GM12878 (cell line): ENCODE data around the gene TUT4. TPM values are rescaled to one million over a fixed set of nuclear protein-coding genes. Genes with fewer than 3 reads are reported as not detected.

Experiments
- BCLAF1 ChIP-seq: fragments of 450-650 bp; IDR thresholded peaks from 2 replicates; pipeline ENCODE4 v1.6.1; 2017; ENCODE audit warnings: antibody characterized with exemption, mild to moderate bottlenecking, moderate library complexity
- E2F8 ChIP-seq: fragments of 450-650 bp; IDR thresholded peaks from 2 replicates; pipeline ENCODE4 v1.6.1; 2018; ENCODE audit warnings: mild to moderate bottlenecking, low read depth, moderate library complexity; ENCODE audit not compliant: partially characterized antibody
- MTA2 ChIP-seq: fragments of 450-650 bp; IDR thresholded peaks from 2 replicates; pipeline ENCODE4 v1.6.1; 2016; ENCODE audit warnings: low read depth, mild to moderate bottlenecking, moderate library complexity
- POLR2AphosphoS5 ChIP-seq: IDR thresholded peaks from 2 replicates; pipeline ENCODE4 v1.6.1; 2011; ENCODE audit warnings: mild to moderate bottlenecking, low read length, inconsistent platforms
- SIX5 ChIP-seq: IDR thresholded peaks from 2 replicates; pipeline ENCODE4 v1.6.1; 2011; ENCODE audit warnings: mild to moderate bottlenecking, low read depth, low read length, moderate library complexity; ENCODE audit not compliant: severe bottlenecking
- ZBTB40 ChIP-seq: fragments of 450-650 bp; IDR thresholded peaks from 2 replicates; pipeline ENCODE4 v1.6.1; 2016; ENCODE audit warnings: mild to moderate bottlenecking, moderate library complexity, borderline replicate concordance
- polyA plus RNA-seq, 11 experiments: library from polyadenylated mRNA; depleted of rRNA in 4 of 11; unstranded in 6 of 11; stranded (reverse) in 5 of 11; fragments of >200 nt; fragmentation: Nextera tagmentation in 4 of 11; fragmentation: Illumina TruSeq in 1 of 11; extraction: Ambion mirVana in 4 of 11; extraction: Trizol in 1 of 11; gene quantifications; 1 replicate in 1 of 11; 2 replicates in 10 of 11; pipeline versions ENCODE4 v1.2.1 to v1.2.3, GENCODE V29; 2011 to 2016; ENCODE audit warnings: inconsistent platforms in 2 of 11, missing spikeins in 2 of 11, low read depth in 1 of 11
- total RNA-seq, 4 experiments: library from RNA; depleted of rRNA in 3 of 4; stranded (reverse); fragments of >200 nt in 3 of 4; fragmentation: Illumina TruSeq in 1 of 4; extraction: Trizol in 1 of 4; gene quantifications; 2 replicates each; pipeline versions ENCODE4 v1.2.1 to v1.2.3, GENCODE V29; 2013 to 2021

Gene TUT4
- total and polyA plus RNA-seq, 10 of the 15 experiments (the other 5 are each of a cell fraction or from before 2014, with no cell fraction given): 9.4 to 40.7 (median 27.6) TPM

GRCh38 chr1:52542085-52542688 lies 10.7 kb downstream of the TUT4 start (continued):
- no peak for TF ChIP-seq ZBTB40
- no peak for TF ChIP-seq E2F8
- TF ChIP-seq BCLAF1: no peak
- TF ChIP-seq MTA2: no peak
- TF ChIP-seq SIX5: no peak
- no peak for TF ChIP-seq POLR2AphosphoS5
